ENCODE data around the gene CA11. TPM values are rescaled to one million over a fixed set of nuclear protein-coding genes. Genes with fewer than 3 reads are reported as not detected.
"Not testable (repeated sequence)": the region's sequence is repeated elsewhere in the genome, so short reads cannot be mapped to it uniquely, and the experiment has no call there.

CA11 gene
- total and polyA plus RNA-seq, 4 experiments from 2014 or later: 5.0 to 15.4 (median 11.5) TPM

DNA sequence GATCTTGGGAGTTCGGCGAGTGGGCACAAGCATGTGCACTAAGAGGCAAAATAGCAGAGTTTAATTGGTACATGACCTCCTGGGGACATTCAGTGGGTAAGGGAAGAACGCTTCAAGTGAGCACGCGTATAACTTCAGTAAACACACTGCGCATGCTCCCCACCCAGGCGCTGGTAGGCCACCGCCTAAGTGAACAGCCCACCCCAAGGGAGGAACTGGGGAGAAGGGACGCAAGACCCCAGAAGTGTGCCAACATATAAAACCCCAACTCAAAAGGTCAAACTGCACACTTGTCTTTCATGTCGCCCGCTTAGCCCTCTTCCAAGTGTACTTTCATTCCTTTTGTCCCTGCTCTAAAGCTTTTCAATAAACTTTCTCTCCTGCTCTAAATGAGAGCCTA is 37.4 kb upstream of the CA11 start:
- no peak overlapping the region for H3K27ac Mint-ChIP-seq
- Histone ChIP-seq H3K27ac (ENCODE audit: low read depth, low read length) (no peak overlapping the region), H3K9me3 (ENCODE audit: control insufficient read depth in 1 of 2, low read length in 2 of 2) (no peaks in the 10 kb centered on the region), H3K27me3 (ENCODE audit: insufficient read depth, low read length) (no peaks in the 10 kb centered on the region), H3K4me3 (ENCODE audit: low read length in 2 of 2) (no peak overlapping the region), H3K36me3 (ENCODE audit: insufficient read depth, low read length) (no peaks in the 10 kb centered on the region), H3K4me1 (ENCODE audit: insufficient read depth, low read length) (no peaks in the 10 kb centered on the region)
- H3K4me1 Mint-ChIP-seq: no peaks in the 10 kb centered on the region
- H3K27me3 Mint-ChIP-seq: no peaks in the 10 kb centered on the region
- ChIA-PET CTCF (ENCODE audit: partially characterized antibody) (no interaction called here), POLR2A (ENCODE audit: partially characterized antibody) (interaction anchor here (0.7 kb wide), 1 partner anchor 9 kb away, joined by 3 read pairs; no protein-coding TSS in a partner anchor)
- no peaks in the 10 kb centered on the region for H3K9me3 Mint-ChIP-seq
- H3K36me3 Mint-ChIP-seq: no peaks in the 10 kb centered on the region
- H3K4me3 Mint-ChIP-seq: no peak overlapping the region
- intact Hi-C loops (cut with micrococcal nuclease): no loop called here
- DNase-seq: no peak

DNA sequence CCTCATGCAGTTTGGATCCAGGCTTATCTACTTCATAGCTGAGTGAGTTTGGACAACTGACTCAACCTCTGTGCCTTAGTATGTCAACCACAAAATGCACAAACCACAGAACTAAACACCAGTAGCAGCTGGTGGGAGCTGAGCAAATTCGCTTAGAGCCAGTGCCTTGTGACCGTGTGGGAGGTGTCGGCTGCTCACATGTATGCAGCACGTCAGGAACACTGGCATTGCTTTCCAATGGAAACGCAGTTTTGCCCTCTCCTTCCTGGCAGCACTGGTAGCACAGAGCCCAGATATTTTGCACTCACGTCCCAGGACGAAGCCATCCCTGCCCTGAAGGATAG is 35.1 kb upstream of the CA11 start:
- Mint-ChIP-seq H3K4me1 (no peaks in the 10 kb centered on the region), H3K27ac (no peak overlapping the region), H3K36me3 (no peaks in the 10 kb centered on the region), H3K27me3 (no peaks in the 10 kb centered on the region), H3K9me3 (no peaks in the 10 kb centered on the region), H3K4me3 (no peak overlapping the region)
- CTCF ChIA-PET (ENCODE audit: partially characterized antibody): no interaction called here
- H3K27ac ChIP-seq (ENCODE audit: low read depth, low read length): no peak overlapping the region
- no peaks in the 10 kb centered on the region for H3K36me3 ChIP-seq (ENCODE audit: insufficient read depth, low read length)
- POLR2A ChIA-PET (ENCODE audit: partially characterized antibody): no interaction called here
- H3K27me3 ChIP-seq (ENCODE audit: insufficient read depth, low read length): no peaks in the 10 kb centered on the region
- no peak overlapping the region for H3K4me3 ChIP-seq (ENCODE audit: low read length in 2 of 2)
- H3K4me1 ChIP-seq (ENCODE audit: insufficient read depth, low read length): no peaks in the 10 kb centered on the region
- H3K9me3 ChIP-seq (ENCODE audit: control insufficient read depth in 1 of 2, low read length in 2 of 2): no peaks in the 10 kb centered on the region
- no peak for DNase-seq
- intact Hi-C loops (cut with micrococcal nuclease): no loop called here

DNA sequence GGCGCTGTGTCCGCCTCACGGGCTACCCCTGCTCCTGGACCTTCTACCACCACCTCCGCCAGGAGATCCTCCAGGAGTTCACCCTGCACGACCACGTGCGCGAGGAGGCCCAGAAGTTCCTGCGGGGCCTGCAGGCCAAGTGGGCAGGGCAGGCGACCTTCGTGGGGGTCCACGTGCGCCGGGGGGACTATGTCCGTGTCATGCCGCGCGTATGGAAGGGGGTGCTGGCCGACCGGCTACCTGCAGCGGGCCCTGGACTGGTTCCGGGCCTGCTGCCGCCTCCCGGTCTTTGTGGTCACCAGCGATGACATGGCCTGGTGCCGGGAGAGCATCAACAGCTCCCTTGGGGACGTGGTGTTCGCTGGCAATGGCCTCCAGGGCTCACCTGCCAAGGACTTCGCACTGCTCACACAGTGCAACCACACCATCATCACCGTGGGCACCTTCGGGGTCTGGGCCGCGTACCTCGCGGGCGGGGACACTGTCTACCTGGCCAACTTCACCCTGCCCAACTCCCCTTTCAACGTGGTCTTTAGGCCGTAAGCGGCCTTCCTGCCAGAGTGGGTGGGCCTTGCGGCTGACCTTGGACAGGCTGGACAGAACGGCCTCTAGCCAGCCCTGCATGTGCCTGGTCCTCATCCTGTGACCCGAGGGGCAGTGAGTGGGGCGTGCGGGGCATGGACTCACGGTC is 34.6 kb upstream of the CA11 start:
- Histone ChIP-seq H3K9me3 (ENCODE audit: control insufficient read depth in 1 of 2, low read length in 2 of 2) (no peaks in the 10 kb centered on the region), H3K36me3 (ENCODE audit: insufficient read depth, low read length) (no peaks in the 10 kb centered on the region), H3K27me3 (ENCODE audit: insufficient read depth, low read length) (no peaks in the 10 kb centered on the region), H3K4me1 (ENCODE audit: insufficient read depth, low read length) (peaks cover 2% of the 10 kb centered on the region), H3K27ac (ENCODE audit: low read depth, low read length) (no peak overlapping the region), H3K4me3 (ENCODE audit: low read length in 2 of 2) (no peak overlapping the region)
- no peak for DNase-seq
- Mint-ChIP-seq H3K36me3 (no peaks in the 10 kb centered on the region), H3K27me3 (no peaks in the 10 kb centered on the region), H3K27ac (no peak overlapping the region), H3K4me1 (peaks cover 0 to under 1% (median under 1%) of the 10 kb centered on the region in 4 donors), H3K4me3 (no peak overlapping the region), H3K9me3 (no peaks in the 10 kb centered on the region)
- CTCF ChIA-PET (ENCODE audit: partially characterized antibody): no interaction called here
- intact Hi-C loops (cut with micrococcal nuclease): no loop called here
- POLR2A ChIA-PET (ENCODE audit: partially characterized antibody): no interaction called here

GRCh38 chr19:48680006-48680405 is 34.0 kb upstream of the CA11 start:
- H3K36me3 ChIP-seq (ENCODE audit: insufficient read depth, low read length); CTCF ChIA-PET (ENCODE audit: partially characterized antibody); H3K4me1 Mint-ChIP-seq; POLR2A ChIA-PET (ENCODE audit: partially characterized antibody); H3K9me3 ChIP-seq (ENCODE audit: control insufficient read depth in 1 of 2, low read length in 2 of 2); H3K4me1 ChIP-seq (ENCODE audit: insufficient read depth, low read length); H3K27ac Mint-ChIP-seq; H3K4me3 ChIP-seq (ENCODE audit: low read length in 2 of 2); intact Hi-C loops (cut with micrococcal nuclease); H3K9me3 Mint-ChIP-seq; DNase-seq; H3K27me3 Mint-ChIP-seq; H3K27me3 ChIP-seq (ENCODE audit: insufficient read depth, low read length); H3K4me3 Mint-ChIP-seq; H3K27ac ChIP-seq (ENCODE audit: low read depth, low read length); H3K36me3 Mint-ChIP-seq: not testable (repeated sequence)

DNA sequence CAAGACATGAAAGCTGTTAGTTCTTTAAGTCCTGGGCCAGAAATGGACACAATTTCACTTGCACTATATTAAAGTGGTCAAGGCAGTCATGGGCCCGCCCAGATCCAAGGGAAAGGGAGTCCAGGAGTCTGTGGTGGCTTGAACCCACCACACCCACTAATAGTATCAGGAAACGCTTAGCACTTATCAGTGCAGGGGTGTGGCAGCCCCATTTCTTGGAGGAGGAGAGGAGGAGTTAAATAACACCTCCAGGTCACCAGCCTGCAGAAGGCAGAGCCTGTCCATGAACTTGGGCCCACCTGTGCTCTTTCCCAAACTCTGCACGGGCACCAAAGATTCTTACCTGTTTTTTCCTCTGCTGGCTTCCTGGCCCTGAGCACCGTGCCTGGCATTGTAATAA is 32.2 kb upstream of the CA11 start:
- Mint-ChIP-seq H3K9me3 (no peaks in the 10 kb centered on the region), H3K4me1 (peaks cover 5 to 8% (median 6%) of the 10 kb centered on the region in 4 donors), H3K27me3 (no peaks in the 10 kb centered on the region), H3K4me3 (no peak overlapping the region), H3K36me3 (no peaks in the 10 kb centered on the region), H3K27ac (no peak overlapping the region)
- DNase-seq: no peak
- Histone ChIP-seq H3K4me3 (ENCODE audit: low read length in 2 of 2) (no peak overlapping the region), H3K36me3 (ENCODE audit: insufficient read depth, low read length) (no peaks in the 10 kb centered on the region), H3K9me3 (ENCODE audit: control insufficient read depth in 1 of 2, low read length in 2 of 2) (no peaks in the 10 kb centered on the region), H3K27ac (ENCODE audit: low read depth, low read length) (no peak overlapping the region), H3K4me1 (ENCODE audit: insufficient read depth, low read length) (peaks cover 9% of the 10 kb centered on the region), H3K27me3 (ENCODE audit: insufficient read depth, low read length) (no peaks in the 10 kb centered on the region)
- ChIA-PET POLR2A (ENCODE audit: partially characterized antibody) (interaction anchor here (1.0 kb wide), 1 partner anchor 61 kb away, joined by 3 read pairs; no protein-coding TSS in a partner anchor), CTCF (ENCODE audit: partially characterized antibody) (interaction anchor here (1.2 to 1.3 kb wide), 2 partner anchors 10 to 33 kb away, joined by 5 to 8 read pairs; partner anchors contain the start of gene CA11)
- intact Hi-C loops (cut with micrococcal nuclease): no loop called here

- Histone ChIP-seq H3K27me3 (ENCODE audit: insufficient read depth, low read length) (no peaks in the 10 kb centered on the region), H3K36me3 (ENCODE audit: insufficient read depth, low read length) (no peaks in the 10 kb centered on the region), H3K4me1 (ENCODE audit: insufficient read depth, low read length) (peaks cover 9% of the 10 kb centered on the region), H3K4me3 (ENCODE audit: low read length in 2 of 2) (no peak overlapping the region), H3K9me3 (ENCODE audit: control insufficient read depth in 1 of 2, low read length in 2 of 2) (no peaks in the 10 kb centered on the region), H3K27ac (ENCODE audit: low read depth, low read length) (no peak overlapping the region)
- H3K9me3 Mint-ChIP-seq: no peaks in the 10 kb centered on the region
- H3K27ac Mint-ChIP-seq: no peak overlapping the region
- ChIA-PET CTCF (ENCODE audit: partially characterized antibody) (interaction anchor here (1.6 to 3.6 kb wide), 4 partner anchors 12 to 166 kb away, joined by 4 to 34 read pairs (median 7); partner anchors contain the start of gene CA11), POLR2A (ENCODE audit: partially characterized antibody) (interaction anchor here (0.6 to 3.3 kb wide), 2 partner anchors 32 to 199 kb away, joined by 3 to 25 read pairs; partner anchors contain the start of gene CA11)
- DNase-seq: no peak
- intact Hi-C loops (cut with micrococcal nuclease): no loop called here
- H3K4me3 Mint-ChIP-seq: no peak overlapping the region
- H3K4me1 Mint-ChIP-seq: peaks cover 5 to 8% (median 6%) of the 10 kb centered on the region in 4 donors
- no peaks in the 10 kb centered on the region for H3K36me3 Mint-ChIP-seq
- no peaks in the 10 kb centered on the region for H3K27me3 Mint-ChIP-seq
These were observed 30.9 kb upstream of the CA11 start for GRCh38 chr19:48676887-48677286.

- Mint-ChIP-seq H3K4me1 (peaks cover 5 to 8% (median 6%) of the 10 kb centered on the region in 4 donors), H3K4me3 (no peak overlapping the region), H3K27ac (no peak overlapping the region), H3K27me3 (no peaks in the 10 kb centered on the region), H3K36me3 (no peaks in the 10 kb centered on the region), H3K9me3 (no peaks in the 10 kb centered on the region)
- DNase-seq: no peak
- intact Hi-C loops (cut with micrococcal nuclease): no loop called here
- H3K4me1 ChIP-seq (ENCODE audit: insufficient read depth, low read length): peaks cover 9% of the 10 kb centered on the region
- H3K36me3 ChIP-seq (ENCODE audit: insufficient read depth, low read length): no peaks in the 10 kb centered on the region
- ChIA-PET POLR2A (ENCODE audit: partially characterized antibody) (interaction anchor here (0.6 to 3.3 kb wide), 2 partner anchors 31 to 199 kb away, joined by 3 to 25 read pairs; partner anchors contain the start of gene CA11), CTCF (ENCODE audit: partially characterized antibody) (interaction anchor here (1.6 to 3.6 kb wide), 6 partner anchors 9 to 166 kb away, joined by 4 to 34 read pairs (median 8); partner anchors contain the start of gene CA11)
- no peak overlapping the region for H3K4me3 ChIP-seq (ENCODE audit: low read length in 2 of 2)
- H3K9me3 ChIP-seq (ENCODE audit: control insufficient read depth in 1 of 2, low read length in 2 of 2): no peaks in the 10 kb centered on the region
- no peaks in the 10 kb centered on the region for H3K27me3 ChIP-seq (ENCODE audit: insufficient read depth, low read length)
- no peak overlapping the region for H3K27ac ChIP-seq (ENCODE audit: low read depth, low read length)
These were observed 30.5 kb upstream of the CA11 start for GRCh38 chr19:48676487-48676886.

Data from CD4-positive, alpha-beta memory T cell (primary cell).